Activated gamma-delta T cell treated with anti-CD3 and anti-CD28 coated beads, Interleukin-2, amount 50 U/mL, for 16 hours (primary cell): ENCODE data around the gene LCE1E.

Experiments used
- DNase-seq: peaks from one replicate; pipeline ENCODE4 v3.0.0-alpha.2; 2020; ENCODE audit warnings: low read depth

LCE1E gene

GRCh38 chr1:152786077-152786476 is at the start of gene LCE1E:
Gene LCE1E, plus strand, starts transcription at chr1:152786257. Its CDS starts 1,043 bp downstream, at chr1:152787300.
- no peak for DNase-seq

- no peak for DNase-seq
Observed at GRCh38 chr1:152737997-152738396, 48.1 kb upstream of the LCE1E start.

- DNase-seq, result no peak
Observed at GRCh38 chr1:152739841-152740240, 46.2 kb upstream of the LCE1E start.

GRCh38 chr1:152741656-152742055 is 44.4 kb upstream of the LCE1E start:
- DNase-seq, result no peak

- no peak for DNase-seq
Observed at GRCh38 chr1:152743371-152744145, 42.5 kb upstream of the LCE1E start.

- no peak for DNase-seq
Observed at GRCh38 chr1:152745289-152745704, 40.8 kb upstream of the LCE1E start.

- DNase-seq, result no peak
Observed at GRCh38 chr1:152745765-152746444, 40.2 kb upstream of the LCE1E start.

GRCh38 chr1:152747831-152748230 is 38.2 kb upstream of the LCE1E start:
- no peak for DNase-seq

- DNase-seq, result no peak
Observed at GRCh38 chr1:152752225-152752624, 33.8 kb upstream of the LCE1E start.

- no peak for DNase-seq
Observed at GRCh38 chr1:152753586-152753985, 32.5 kb upstream of the LCE1E start.

- no peak for DNase-seq
Observed at GRCh38 chr1:152756872-152757271, 29.2 kb upstream of the LCE1E start.

- no peak for DNase-seq
Observed at GRCh38 chr1:152757747-152758146, 28.3 kb upstream of the LCE1E start, which contains the start of gene KPRP. Gene KPRP, plus strand, starts transcription at chr1:152758025. Its CDS starts 1,564 bp downstream, at chr1:152759589.

GRCh38 chr1:152758636-152759035 is 27.4 kb upstream of the LCE1E start:
- DNase-seq, result no peak

GRCh38 chr1:152759453-152760173 is 26.4 kb upstream of the LCE1E start:
- no peak for DNase-seq

GRCh38 chr1:152760551-152761190 is 25.4 kb upstream of the LCE1E start:
- DNase-seq, result no peak

GRCh38 chr1:152761609-152762213 is 24.3 kb upstream of the LCE1E start:
- DNase-seq, result no peak

- DNase-seq, result no peak
Observed at GRCh38 chr1:152768847-152769533, 17.1 kb upstream of the LCE1E start.

- DNase-seq, result no peak
Observed at GRCh38 chr1:152770411-152770810, 15.6 kb upstream of the LCE1E start.

- no peak for DNase-seq
Observed at GRCh38 chr1:152774875-152775274, 11.2 kb upstream of the LCE1E start, which contains the start of gene LCE1F. Gene LCE1F, plus strand, starts transcription at chr1:152775140. Its CDS starts 1,232 bp downstream, at chr1:152776372.

- no peak for DNase-seq
Observed at GRCh38 chr1:152776361-152776760, 9.7 kb upstream of the LCE1E start.

- DNase-seq, result no peak
Observed at GRCh38 chr1:152777510-152778137, 8.4 kb upstream of the LCE1E start.
